H1 (cell line): ENCODE measurements around the gene NSUN2. TPM values are rescaled to one million over a fixed set of nuclear protein-coding genes. Genes with fewer than 3 reads are reported as not detected.

ENCODE experiments used
- CTCF ChIA-PET: fragments of 300-600 bp; sonication (Branson Sonifier 250); formaldehyde crosslinking; loops from one replicate; lab custom pipeline; 2021; ENCODE audit not compliant: partially characterized antibody; lab: Charles Lee
- POLR2A ChIA-PET: fragments of 300-600 bp; sonication (Branson Sonifier 250); formaldehyde crosslinking; loops from one replicate; lab custom pipeline; 2021; ENCODE audit warnings: inconsistent platforms; ENCODE audit not compliant: partially characterized antibody; lab: Charles Lee
- DNase-seq, 2 experiments: peaks; one replicate each; pipeline versions ENCODE4 v3.0.0 to v3.0.0-alpha.2; 2010 to 2022; ENCODE audit warnings: low spot score in 2 of 2, low read depth in 1 of 2, mixed read lengths in 1 of 2
- FAIRE-seq: peaks from 2 replicates; lab custom pipeline; 2011; peaks lifted over from hg19 to GRCh38; lab: Jason Lieb, UNC
- H2AFZ ChIP-seq: 2 replicates; pipeline ENCODE4 v1.8.1; 2012; ENCODE audit warnings: low read length, inconsistent platforms
- H2AK5ac ChIP-seq: 2 replicates; pipeline ENCODE4 v1.6.1; 2013; ENCODE audit warnings: low read depth, low read length
- H2BK120ac ChIP-seq: replicated peaks from 2 replicates; pipeline ENCODE3; 2013; ENCODE audit warnings: low read depth, low read length, inconsistent platforms
- H2BK12ac ChIP-seq: 2 replicates; pipeline ENCODE4 v1.6.1; 2013; ENCODE audit warnings: low read depth, low read length
- H2BK15ac ChIP-seq: 2 replicates; pipeline ENCODE4 v1.6.1; 2013; ENCODE audit warnings: low read length
- H2BK20ac ChIP-seq: 2 replicates; pipeline ENCODE4 v1.6.1; 2013; ENCODE audit warnings: low read length
- H2BK5ac ChIP-seq: 2 replicates; pipeline ENCODE4 v1.6.1; 2013; ENCODE audit warnings: low read depth, low read length
- H3K14ac ChIP-seq: 2 replicates; pipeline ENCODE4 v1.6.1; 2013; ENCODE audit warnings: inconsistent platforms; ENCODE audit not compliant: insufficient read length
- H3K18ac ChIP-seq: 2 replicates; pipeline ENCODE4 v1.6.1; 2013; ENCODE audit warnings: low read length; ENCODE audit errors: extremely low read depth
- H3K23ac ChIP-seq: 2 replicates; pipeline ENCODE4 v1.6.1; 2013; ENCODE audit warnings: inconsistent platforms; ENCODE audit not compliant: insufficient read length
- H3K23me2 ChIP-seq: 2 replicates; pipeline ENCODE4 v1.6.1; 2013; ENCODE audit warnings: low read depth, low read length
- H3K27ac ChIP-seq: 2 replicates; pipeline ENCODE4 v1.6.1; 2011; ENCODE audit warnings: low read depth, low read length, inconsistent platforms
- H3K27me3 ChIP-seq, 4 experiments: replicated peaks in 1 of 4; 1 replicate in 1 of 4; 2 replicates in 3 of 4; pipeline versions ENCODE4 v1.6.1 to v1.8.1; 2011 to 2013; ENCODE audit warnings: low read length in 3 of 4, mild to moderate bottlenecking in 3 of 4, inconsistent platforms in 2 of 4, mixed read lengths in 2 of 4, moderate library complexity in 1 of 4; ENCODE audit not compliant: control insufficient read depth in 3 of 4, insufficient read depth in 3 of 4; ENCODE audit errors: extremely low read depth in 1 of 4
- H3K36me3 ChIP-seq, 4 experiments: 2 replicates each; pipeline versions ENCODE4 v1.6.1 to v1.8.1; 2011 to 2013; ENCODE audit warnings: mild to moderate bottlenecking in 4 of 4, low read length in 3 of 4, moderate library complexity in 2 of 4, control low read depth in 1 of 4, inconsistent platforms in 1 of 4; ENCODE audit not compliant: insufficient read depth in 4 of 4, control insufficient read depth in 2 of 4
- H3K4ac ChIP-seq: replicated peaks from 2 replicates; pipeline ENCODE3; 2013; ENCODE audit warnings: low read length, low read depth, mixed read lengths, inconsistent platforms; ENCODE audit not compliant: insufficient read length
- H3K4me1 ChIP-seq, 4 experiments: replicated peaks in 1 of 4; 1 replicate in 1 of 4; 2 replicates in 3 of 4; pipeline versions ENCODE4 v1.6.1 to v1.8.1; 2011 to 2013; ENCODE audit warnings: low read length in 3 of 4, inconsistent platforms in 2 of 4, mixed read lengths in 1 of 4; ENCODE audit not compliant: insufficient read depth in 4 of 4, control insufficient read depth in 3 of 4
- H3K4me2 ChIP-seq, 2 experiments: 2 replicates each; pipeline versions ENCODE4 v1.6.1 to v1.8.1; 2011 to 2013; ENCODE audit warnings: low read depth in 2 of 2, low read length in 2 of 2, control low read depth in 1 of 2, inconsistent platforms in 1 of 2, mild to moderate bottlenecking in 1 of 2; ENCODE audit not compliant: insufficient read depth in 1 of 2
- H3K4me3 ChIP-seq, 4 experiments: fragments of 200-600, 300-600 bp in 1 of 4; sonication (generic), shearing (Covaris generic), sonication (Bioruptor Twin) in 1 of 4; 2 replicates each; pipeline versions ENCODE4 v1.5.1 to v1.8.1; 2011 to 2016; ENCODE audit warnings: low read length in 4 of 4, low read depth in 3 of 4, control low read depth in 2 of 4, inconsistent platforms in 2 of 4, mild to moderate bottlenecking in 2 of 4, mixed read lengths in 1 of 4, moderate library complexity in 1 of 4; ENCODE audit not compliant: insufficient read depth in 2 of 4; ENCODE audit errors: extremely low read depth in 1 of 4
- H3K56ac ChIP-seq: replicated peaks from 2 replicates; pipeline ENCODE3; 2013; ENCODE audit warnings: low read depth, mild to moderate bottlenecking, mixed read lengths, low read length, inconsistent platforms; ENCODE audit not compliant: insufficient read length
- H3K79me1 ChIP-seq: 2 replicates; pipeline ENCODE4 v1.6.1; 2013; ENCODE audit warnings: low read depth, low read length, control low read depth
- H3K79me2 ChIP-seq, 2 experiments: 2 replicates each; pipeline versions ENCODE4 v1.6.1 to v1.8.1; 2012 to 2013; ENCODE audit warnings: low read length in 2 of 2, mild to moderate bottlenecking in 2 of 2, inconsistent platforms in 1 of 2; ENCODE audit not compliant: insufficient read depth in 2 of 2, control insufficient read depth in 1 of 2
- H3K9ac ChIP-seq, 4 experiments: replicated peaks in 1 of 4; 1 replicate in 1 of 4; 2 replicates in 3 of 4; pipeline versions ENCODE4 v1.6.1 to v1.8.1; 2011 to 2013; ENCODE audit warnings: low read depth in 3 of 4, low read length in 3 of 4, control low read depth in 2 of 4, mild to moderate bottlenecking in 2 of 4, moderate library complexity in 2 of 4, inconsistent platforms in 1 of 4; ENCODE audit errors: extremely low read depth in 1 of 4
- H3K9me3 ChIP-seq, 2 experiments: 2 replicates each; pipeline versions ENCODE4 v1.6.1 to v1.8.1; 2012 to 2013; ENCODE audit warnings: mild to moderate bottlenecking in 2 of 2, moderate library complexity in 2 of 2, control low read depth in 1 of 2, inconsistent platforms in 1 of 2, low read depth in 1 of 2, low read length in 1 of 2, mixed read lengths in 1 of 2; ENCODE audit not compliant: insufficient read depth in 2 of 2
- H4K20me1 ChIP-seq, 2 experiments: replicated peaks in 1 of 2; 2 replicates each; pipeline versions ENCODE3 to v1.8.1; 2011 to 2013; ENCODE audit warnings: inconsistent platforms in 2 of 2, low read length in 2 of 2, mild to moderate bottlenecking in 1 of 2; ENCODE audit not compliant: insufficient read depth in 2 of 2, control insufficient read depth in 1 of 2
- H4K5ac ChIP-seq: 2 replicates; pipeline ENCODE4 v1.6.1; 2013; ENCODE audit warnings: low read length, low read depth, mixed read lengths, inconsistent platforms; ENCODE audit not compliant: insufficient read length
- H4K8ac ChIP-seq: 2 replicates; pipeline ENCODE4 v1.8.0; 2013; ENCODE audit warnings: mild to moderate bottlenecking, moderate library complexity, low read length, inconsistent platforms; ENCODE audit not compliant: insufficient read depth; ENCODE audit errors: extremely low read depth
- H4K91ac ChIP-seq: replicated peaks from 2 replicates; pipeline ENCODE3; 2013; ENCODE audit warnings: low read length, mixed read lengths, inconsistent platforms; ENCODE audit not compliant: insufficient read length
- BACH1 ChIP-seq: IDR thresholded peaks from 2 replicates; pipeline ENCODE4 v1.6.1; 2012; ENCODE audit warnings: low read length, improper control_type of control experiment
- CBX5 ChIP-seq: fragments of 300-800, 300-1000 bp; sonication (generic); IDR thresholded peaks from 2 replicates; pipeline ENCODE4 v1.7.1; 2016; ENCODE audit warnings: antibody characterized with exemption, low read length, low read depth
- EGR1 ChIP-seq: IDR thresholded peaks from 2 replicates; pipeline ENCODE4 v1.6.1; 2011; ENCODE audit warnings: low read depth, low read length, borderline replicate concordance
- HDAC2 ChIP-seq, 2 experiments: fragments of 300-600 bp in 1 of 2; sonication (generic) in 1 of 2; IDR thresholded peaks; 2 replicates each; pipeline ENCODE4 v1.6.1; 2011 to 2012; ENCODE audit warnings: low read depth in 2 of 2, low read length in 2 of 2, mild to moderate bottlenecking in 2 of 2, moderate library complexity in 2 of 2, borderline replicate concordance in 1 of 2, inconsistent platforms in 1 of 2
- KDM1A ChIP-seq: fragments of 200-600, 300-600 bp; sonication (generic); IDR thresholded peaks from 2 replicates; pipeline ENCODE4 v1.7.1; 2016; ENCODE audit warnings: mild to moderate bottlenecking, low read length, borderline replicate concordance
- NANOG ChIP-seq: IDR thresholded peaks from 2 replicates; pipeline ENCODE4 v1.6.1; 2011; ENCODE audit warnings: low read length, low read depth, mild to moderate bottlenecking, inconsistent platforms; ENCODE audit not compliant: insufficient read depth, poor library complexity, severe bottlenecking
- PHF8 ChIP-seq: fragments of 200-600 bp; sonication (generic); conservative IDR thresholded peaks from 2 replicates; pipeline ENCODE4 v1.7.1; 2012; ENCODE audit warnings: low read depth, mild to moderate bottlenecking, inconsistent platforms, low read length, moderate library complexity
- SIN3A ChIP-seq, 2 experiments: IDR thresholded peaks in 1 of 2; conservative IDR thresholded peaks in 1 of 2; 2 replicates each; pipeline ENCODE4 v1.6.1; 2011 to 2012; ENCODE audit warnings: low read length in 2 of 2, improper control_type of control experiment in 1 of 2, low read depth in 1 of 2, mild to moderate bottlenecking in 1 of 2
- TAF1 ChIP-seq: IDR thresholded peaks from 2 replicates; pipeline ENCODE4 v1.6.1; 2011; ENCODE audit warnings: mild to moderate bottlenecking, low read depth, low read length
- ZNF274 ChIP-seq: IDR thresholded peaks from 2 replicates; pipeline ENCODE4 v1.7.0; 2012; ENCODE audit warnings: low read length, borderline replicate concordance; ENCODE audit errors: extremely low read depth
- WGBS, 2 experiments: shearing (Covaris generic) in 1 of 2; methylation state at CpG; one replicate each; pipeline versions ENCODE4 v1.1.6 to v1.1.7; 2013 to 2015; ENCODE audit warnings: low lambda C conversion rate in 2 of 2, mixed read lengths in 2 of 2, inconsistent platforms in 1 of 2, low coverage in 1 of 2, missing lambda C conversion rate in 1 of 2; ENCODE audit not compliant: insufficient replicate concordance in 2 of 2, insufficient coverage in 1 of 2, insufficient read length in 1 of 2; ENCODE audit errors: extremely low coverage in 1 of 2, missing lambda C conversion rate in 1 of 2; 5-methylcytosine and 5-hydroxymethylcytosine counted together
- polyA plus RNA-seq, 7 experiments: library from polyadenylated mRNA; depleted of rRNA in 3 of 7; stranded (reverse) in 5 of 7; unstranded in 2 of 7; fragments of >200 nt in 5 of 7; fragments of 200-250 nt in 2 of 7; gene quantifications; 1 replicate in 5 of 7; 2 replicates in 1 of 7; 4 replicates in 1 of 7; pipeline versions ENCODE4 v1.2.1 to v1.2.3, GENCODE V29; 2011 to 2013; ENCODE audit warnings: missing spikeins in 2 of 7, mixed read lengths in 2 of 7
- total RNA-seq: library from RNA; stranded (reverse); fragmentation: NEBNext Ultra II Directional; extraction: Animal tissue kit (Norgen Biotek cat#: 25700); gene quantifications from 2 replicates; pipeline ENCODE4 v1.2.1, GENCODE V29; 2021
- TF ChIP-seq, protein P1 (sequence below): IDR thresholded peaks from 2 replicates; pipeline ENCODE4 v1.6.1; 2011; ENCODE audit warnings: low read depth, mild to moderate bottlenecking, low read length; ENCODE audit not compliant: insufficient read depth

The NSUN2 gene
- total and polyA plus RNA-seq, 2 of the 8 experiments (the other 6 are each of a cell fraction or from before 2014, with no cell fraction given), result 47.3 to 94.7 TPM

DNA sequence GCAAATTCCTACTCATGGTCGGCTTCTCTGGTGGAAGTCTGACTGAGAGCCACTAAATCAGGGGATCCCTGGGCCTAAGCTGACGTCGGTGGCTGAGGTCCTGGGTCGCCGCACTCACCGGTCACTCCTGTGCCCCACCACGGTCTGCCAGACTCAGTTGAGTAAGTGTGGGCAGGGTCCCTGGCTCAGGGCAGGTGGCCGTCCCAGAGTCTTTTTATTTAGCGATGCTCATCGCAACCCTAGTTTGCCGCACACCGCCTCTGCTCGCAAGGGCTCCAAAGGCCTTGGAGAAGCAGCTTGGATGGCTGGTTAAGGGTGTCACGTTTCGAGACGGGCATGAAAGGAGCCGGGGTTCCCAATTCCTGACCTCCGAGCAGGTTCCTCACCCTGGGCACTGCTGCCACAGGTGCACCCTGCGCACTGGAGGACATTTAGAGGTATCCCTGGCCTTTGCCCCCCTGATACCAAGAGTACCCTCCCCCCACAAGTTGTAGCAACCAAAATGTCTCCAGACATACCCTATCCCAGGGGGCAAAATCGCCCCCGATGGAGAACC is 59.9 kb downstream of the NSUN2 start:
- no peaks in the 10 kb centered on the region for H3K79me2 ChIP-seq
- H2BK15ac ChIP-seq, result no peak overlapping the region
- ChIA-PET POLR2A (no interaction called here), CTCF (interaction anchor here (0.7 to 2.7 kb wide), 7 partner anchors 10 to 222 kb away, joined by 3 to 9 read pairs (median 3); no protein-coding TSS in a partner anchor)
- no peak overlapping the region for H3K4me2 ChIP-seq
- no peaks in the 10 kb centered on the region for H3K27me3 ChIP-seq
- H4K5ac ChIP-seq, result no peak overlapping the region
- no peak overlapping the region for H4K91ac ChIP-seq
- H3K23me2 ChIP-seq, result peaks cover 3% of the 10 kb centered on the region; the same call in 1 of the 2 replicates
- no peak overlapping the region for H2BK12ac ChIP-seq
- no peak overlapping the region for H3K18ac ChIP-seq
- H2AK5ac ChIP-seq, result no peak overlapping the region
- H3K79me1 ChIP-seq, result no peaks in the 10 kb centered on the region
- H3K4me1 ChIP-seq, result no peaks in the 10 kb centered on the region; a peak in 1 of 7 replicates
- no peak overlapping the region for H3K14ac ChIP-seq
- H2BK120ac ChIP-seq, result no peak overlapping the region
- no peak overlapping the region for H3K4ac ChIP-seq
- DNase-seq, result no peak
- H3K4me3 ChIP-seq, result no peak overlapping the region
- peaks cover 3 to 6% of the 10 kb centered on the region in 2 experiments; a peak in 2 of 4 replicates for H3K9me3 ChIP-seq
- no peak overlapping the region for H2AFZ ChIP-seq
- no peak overlapping the region for H3K27ac ChIP-seq
- H4K20me1 ChIP-seq, result no peaks in the 10 kb centered on the region
- FAIRE-seq, result no peak
- 87% methylated on average over 19 of the region's 21 CpGs; no CpG with 5 or more reads in 1 of the 2 experiments for WGBS, 2 experiments
- no peak overlapping the region for H3K56ac ChIP-seq
- H3K23ac ChIP-seq, result no peak overlapping the region
- H2BK5ac ChIP-seq, result no peak overlapping the region
- H4K8ac ChIP-seq, result no peak overlapping the region
- H3K36me3 ChIP-seq, result no peaks in the 10 kb centered on the region
- H2BK20ac ChIP-seq, result no peak overlapping the region
- H3K9ac ChIP-seq, result no peak overlapping the region
- TF ChIP-seq HDAC2 (IDR thresholded peaks at IDR 0.05; ENCODE audit: borderline replicate concordance in 1 of 2, low read depth in 2 of 2, low read length in 2 of 2), result no peak
- no peak for TF ChIP-seq TAF1
- no peak for TF ChIP-seq ZNF274
- no peak for TF ChIP-seq SIN3A (conservative IDR thresholded peaks at IDR 0.05 in 1 of 2, IDR thresholded peaks at IDR 0.05 in 1 of 2; ENCODE audit: low read depth in 1 of 2, low read length in 2 of 2)
- TF ChIP-seq CBX5, result no peak
- no peak for TF ChIP-seq PHF8
- TF ChIP-seq KDM1A, result no peak
- no peak for TF ChIP-seq EGR1
- TF ChIP-seq BACH1, result no peak
- TF ChIP-seq, protein P1, sequence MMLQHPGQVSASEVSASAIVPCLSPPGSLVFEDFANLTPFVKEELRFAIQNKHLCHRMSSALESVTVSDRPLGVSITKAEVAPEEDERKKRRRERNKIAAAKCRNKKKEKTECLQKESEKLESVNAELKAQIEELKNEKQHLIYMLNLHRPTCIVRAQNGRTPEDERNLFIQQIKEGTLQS, result no peak
- no peak for TF ChIP-seq NANOG
